Sigmoid colon (tissue), 4 donors: ENCODE results near the gene SCN1B.

Experiments used
- CTCF ChIP-seq, 4 experiments: fragments of 450-650 bp in 3 of 4; fragments of 200-600 bp in 1 of 4; IDR thresholded peaks; one replicate each; pipeline ENCODE4 v1.5.1; 2016 to 2019; ENCODE audit warnings: antibody characterized with exemption in 4 of 4, mild to moderate bottlenecking in 3 of 4, moderate library complexity in 2 of 4
- EP300 ChIP-seq, 4 donors: sonication (generic); formaldehyde crosslinking; IDR thresholded peaks; one replicate each; pipeline ENCODE4 v1.6.1; 2017; ENCODE audit warnings: antibody characterized with exemption in 4 of 4
- POLR2A ChIP-seq, 2 donors: fragments of 450-650 bp; IDR thresholded peaks; one replicate each; pipeline ENCODE4 v1.6.1; 2016; ENCODE audit warnings: antibody characterized with exemption in 2 of 2, mild to moderate bottlenecking in 2 of 2, moderate library complexity in 2 of 2
- POLR2AphosphoS5 ChIP-seq, 4 donors: sonication (generic); formaldehyde crosslinking; IDR thresholded peaks; one replicate each; pipeline ENCODE4 v1.6.1; 2017; ENCODE audit warnings: antibody characterized with exemption in 4 of 4

GRCh38 chr19:35066691-35067563, 36.7 kb downstream of the SCN1B start:
- TF ChIP-seq CTCF (IDR thresholded peaks at IDR 0.05) = peak; percentile 51 to 71 (median 66)
- TF ChIP-seq EP300 (IDR thresholded peaks at IDR 0.05) = no peak
- no peak for TF ChIP-seq POLR2AphosphoS5 (IDR thresholded peaks at IDR 0.05)
- TF ChIP-seq POLR2A (IDR thresholded peaks at IDR 0.05) = no peak
